ENCODE measurements around the gene SPTBN2.

DNA sequence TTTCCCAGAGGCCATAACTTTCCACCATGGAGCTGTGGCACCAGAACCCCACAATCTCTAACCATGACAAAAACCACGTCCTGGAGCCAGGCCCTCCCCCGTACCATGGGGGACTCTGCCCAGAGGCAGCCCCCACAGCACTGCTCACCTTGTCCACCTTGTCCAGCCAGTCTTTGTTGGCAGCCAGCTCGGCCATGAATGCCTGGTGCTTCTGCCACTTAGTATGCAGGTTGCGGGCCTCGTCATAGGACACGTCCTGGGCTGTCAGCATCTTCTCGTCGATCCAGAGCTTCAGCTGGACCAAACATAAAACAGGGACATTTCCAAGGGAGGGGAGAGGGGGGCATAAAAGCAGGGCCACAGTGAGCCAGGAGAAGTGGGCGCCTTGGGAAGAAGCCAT, 30.5 kb downstream of the SPTBN2 start:
- TF ChIP-seq EZH2phosphoT487 (IDR thresholded peaks at IDR 0.05; ENCODE audit: insufficient read depth, low read depth) = no peak
- no peak for TF ChIP-seq EZH2 (IDR thresholded peaks at IDR 0.05; ENCODE audit: insufficient read depth, poor library complexity, severe bottlenecking)
